GDM1 (cell line): Measurements from ENCODE around the gene ARL8B.
A peak's percentile ranks its signal among the peaks of the same experiment; 100 is the strongest.
"Not testable (repeated sequence)": the region's sequence is repeated elsewhere in the genome, so short reads cannot be mapped to it uniquely, and the experiment has no call there.

Experiments
- DNase-seq: peaks from one replicate; lab custom pipeline; 2025; lab: John Stamatoyannopoulos, UW

Gene ARL8B

DNA sequence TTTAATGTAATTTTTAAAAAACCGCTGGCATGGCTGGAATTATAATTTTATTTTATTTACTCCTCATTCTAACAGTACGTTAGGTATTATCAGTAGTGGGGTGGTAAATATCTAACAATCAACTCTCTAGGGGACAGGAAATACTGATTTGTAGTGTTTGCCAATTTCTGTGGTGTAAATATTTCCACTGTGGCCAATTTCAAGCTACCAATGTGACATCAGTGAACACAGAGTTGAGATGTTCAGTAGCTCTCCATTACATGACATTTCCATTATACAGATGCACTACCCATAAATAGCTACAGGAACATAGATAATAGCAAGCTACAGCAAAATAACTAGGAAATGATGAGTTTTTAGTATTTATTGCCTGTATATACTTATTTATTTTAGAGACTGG, 10.0 kb upstream of the ARL8B start:
- no peak for DNase-seq

DNA sequence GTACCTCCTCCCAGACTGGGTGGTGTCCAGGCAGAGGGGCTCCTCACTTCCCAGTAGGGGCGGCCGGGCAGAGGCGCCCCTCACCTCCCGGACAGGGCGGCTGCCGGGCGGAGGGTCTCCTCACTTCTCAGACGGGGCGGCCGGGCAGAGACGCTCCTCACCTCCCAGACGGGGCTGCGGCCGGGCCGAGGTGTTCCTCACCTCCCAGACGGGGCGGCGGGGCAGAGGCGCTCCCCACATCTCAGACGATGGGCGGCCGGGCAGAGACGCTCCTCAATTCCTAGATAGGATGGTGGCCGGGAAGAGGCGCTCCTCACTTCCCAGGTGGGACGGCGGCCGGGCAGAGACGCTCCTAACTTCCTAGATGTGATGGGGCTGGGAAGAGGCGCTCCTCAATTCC, 8.4 kb upstream of the ARL8B start:
- DNase-seq, result not testable (repeated sequence)

DNA sequence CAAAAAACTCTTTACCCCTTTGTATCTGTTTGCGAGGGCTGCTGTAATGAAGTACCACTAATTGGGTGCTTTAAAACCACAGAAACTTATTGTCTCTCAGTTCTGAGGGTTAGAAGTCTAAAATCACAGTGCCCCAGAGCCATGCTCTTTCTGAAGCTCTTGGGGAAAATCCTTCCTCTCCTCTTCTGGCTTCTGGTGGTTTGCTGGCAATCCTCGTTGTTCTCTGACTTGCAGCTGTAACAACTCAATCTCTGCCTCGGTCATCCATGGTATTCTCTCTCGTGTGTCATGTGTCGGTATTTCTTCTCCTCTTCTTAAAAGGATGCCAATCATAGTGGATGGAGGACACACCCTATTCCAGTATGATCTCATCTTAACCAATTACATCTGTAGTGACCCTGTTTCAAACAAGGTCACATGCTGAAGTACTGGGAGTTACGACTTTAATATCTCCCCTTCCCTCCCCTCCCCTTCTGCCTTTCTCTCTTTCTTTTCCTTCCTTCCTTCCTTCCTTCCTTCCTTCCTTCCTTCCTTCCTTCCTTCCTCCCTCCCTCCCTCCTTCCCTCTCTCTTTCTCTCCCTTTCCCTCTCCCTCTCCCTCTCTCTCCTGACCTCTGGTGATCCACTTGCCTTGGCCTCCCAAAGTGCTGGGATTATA, 6.5 kb upstream of the ARL8B start:
- DNase-seq, result no peak

DNA sequence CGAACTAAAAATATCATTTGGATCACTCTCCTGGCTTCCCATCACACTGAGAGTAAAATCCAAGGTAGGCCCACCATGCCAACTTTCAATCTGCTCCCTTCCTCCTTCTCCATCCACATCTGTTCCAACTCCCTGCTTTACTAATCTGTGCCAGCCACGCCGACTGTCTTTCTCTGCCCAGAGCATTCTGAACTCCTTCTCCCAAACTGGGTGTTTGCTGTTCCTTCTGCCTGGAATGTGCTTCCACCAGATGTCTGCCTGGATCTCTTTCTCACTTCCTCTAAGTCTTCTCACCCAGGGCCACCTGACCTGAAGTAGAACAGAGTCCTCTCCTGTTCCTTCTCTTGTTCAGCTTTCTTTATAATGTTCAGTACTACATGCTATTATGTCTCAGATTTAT, 5.6 kb upstream of the ARL8B start:
- no peak for DNase-seq

DNA sequence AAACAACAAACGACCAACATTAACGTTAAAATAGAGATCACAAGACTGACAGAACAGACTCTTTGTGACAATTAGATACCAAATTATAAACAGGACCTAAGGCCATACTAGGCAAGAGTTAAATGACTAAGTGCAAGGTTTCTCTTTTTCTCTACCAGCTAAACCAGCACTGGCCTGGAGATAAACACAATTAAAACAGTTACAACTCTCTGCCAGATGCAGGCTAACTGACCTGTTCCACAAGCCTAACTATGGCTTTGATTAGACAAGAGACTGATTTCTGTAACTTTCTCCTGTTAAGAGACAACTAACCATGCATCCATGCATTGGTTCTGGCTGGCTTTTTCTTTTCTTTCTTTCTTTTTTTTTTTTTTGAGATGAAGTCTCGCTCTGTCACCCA, 1.6 kb upstream of the ARL8B start:
- no peak for DNase-seq

DNA sequence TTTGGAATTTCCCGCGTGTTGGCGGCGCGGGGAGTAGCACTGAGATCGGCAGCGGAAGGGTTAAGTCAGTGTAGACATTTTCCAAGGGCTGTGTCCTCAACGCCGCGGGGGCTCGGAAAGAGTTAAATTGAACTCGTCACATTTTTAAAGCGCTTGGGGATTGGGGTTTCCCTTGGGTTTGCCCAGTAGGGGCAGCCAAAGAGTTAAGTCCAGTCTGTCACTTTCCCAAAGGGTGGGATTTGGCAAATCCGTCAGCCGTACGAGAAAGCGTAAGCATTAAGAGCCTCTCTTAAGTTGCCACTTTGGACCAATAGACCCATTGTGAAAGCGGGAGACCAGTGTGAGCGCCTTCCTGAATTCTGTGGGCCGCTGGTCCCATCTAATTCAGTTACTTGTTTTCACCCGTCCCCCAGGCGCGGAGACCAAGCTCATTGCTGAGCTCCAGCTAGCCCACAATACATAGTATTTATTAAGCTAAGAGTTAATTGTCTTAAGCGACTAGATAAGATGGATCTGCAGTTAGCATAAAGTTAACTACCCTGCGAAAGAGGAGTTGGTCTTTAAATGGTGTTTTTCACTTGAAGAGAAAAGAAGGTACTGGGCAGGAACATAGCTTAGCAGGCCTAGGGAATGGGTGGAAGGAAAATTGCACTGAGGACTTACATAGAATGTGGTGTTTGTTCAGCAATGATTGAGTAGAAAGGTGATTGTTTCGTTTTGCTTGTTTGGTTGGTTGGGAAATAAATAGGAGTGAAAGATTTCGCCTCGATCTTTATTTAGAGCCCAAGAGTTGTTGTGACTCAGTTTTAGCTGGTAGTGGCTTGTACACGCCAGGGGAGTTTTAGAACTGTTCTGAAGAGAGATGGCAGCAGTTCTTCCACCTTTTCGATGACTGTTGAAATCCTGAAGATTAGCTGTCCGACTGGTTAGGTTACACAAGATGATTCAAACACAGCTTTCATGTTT, 932 bp downstream of the ARL8B start:
- DNase-seq, result no peak

DNA sequence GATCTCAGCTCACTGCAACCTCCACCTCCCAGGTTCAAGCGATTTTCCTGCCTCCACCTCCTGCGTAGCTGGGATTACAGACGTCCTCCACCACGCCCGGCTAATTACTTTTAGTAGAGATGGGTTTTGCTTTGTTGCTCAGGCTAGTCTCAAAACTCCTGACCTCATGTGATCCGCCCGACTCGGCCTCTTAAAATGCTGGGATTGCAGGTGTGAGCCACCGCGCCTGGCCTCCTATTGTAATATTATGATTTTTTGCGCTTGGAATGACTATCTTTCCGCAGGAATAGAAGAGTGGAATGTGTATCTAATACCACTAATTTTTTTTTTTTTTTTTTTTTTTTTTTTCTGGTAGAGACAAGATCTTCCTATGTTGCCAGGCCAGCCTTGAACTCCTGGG, 1.8 kb downstream of the ARL8B start:
- no peak for DNase-seq

DNA sequence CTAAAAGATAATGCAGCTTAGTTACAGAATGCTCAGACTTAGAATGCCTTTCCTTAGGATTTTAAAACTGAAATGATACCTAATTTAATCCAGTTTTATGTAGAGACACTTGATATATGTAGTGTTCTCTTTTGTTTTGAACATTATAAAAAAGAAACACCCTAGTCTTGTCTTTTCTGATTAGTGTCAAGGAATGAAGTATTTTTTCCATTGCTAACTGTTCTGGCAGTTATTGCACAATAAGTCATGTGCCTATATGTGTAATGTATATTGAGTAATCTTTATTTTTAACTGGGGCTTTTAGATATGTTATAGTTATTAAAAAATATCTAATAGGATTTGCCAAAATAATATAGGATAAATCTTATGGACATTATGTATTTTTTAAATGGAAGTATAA, 4.5 kb downstream of the ARL8B start:
- no peak for DNase-seq

DNA sequence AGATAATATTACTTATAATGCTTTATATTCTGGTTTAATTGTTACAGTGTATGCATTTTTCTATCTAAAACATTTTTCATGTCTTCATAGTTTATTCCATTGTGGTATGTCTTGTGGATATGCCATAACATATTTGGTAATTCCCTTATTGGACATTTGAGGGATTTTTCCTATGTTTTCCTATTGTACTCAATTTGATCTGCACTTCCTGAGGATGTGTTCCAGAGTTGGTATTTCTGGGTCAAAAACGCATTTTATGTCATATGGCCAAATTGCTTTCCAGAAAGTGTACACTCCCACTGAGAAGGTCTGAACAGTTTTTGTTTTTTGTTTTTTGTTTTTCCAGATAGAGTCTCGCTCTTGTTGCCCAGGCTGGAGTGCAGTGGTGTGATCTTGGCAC, 6.8 kb downstream of the ARL8B start:
- no peak for DNase-seq

DNA sequence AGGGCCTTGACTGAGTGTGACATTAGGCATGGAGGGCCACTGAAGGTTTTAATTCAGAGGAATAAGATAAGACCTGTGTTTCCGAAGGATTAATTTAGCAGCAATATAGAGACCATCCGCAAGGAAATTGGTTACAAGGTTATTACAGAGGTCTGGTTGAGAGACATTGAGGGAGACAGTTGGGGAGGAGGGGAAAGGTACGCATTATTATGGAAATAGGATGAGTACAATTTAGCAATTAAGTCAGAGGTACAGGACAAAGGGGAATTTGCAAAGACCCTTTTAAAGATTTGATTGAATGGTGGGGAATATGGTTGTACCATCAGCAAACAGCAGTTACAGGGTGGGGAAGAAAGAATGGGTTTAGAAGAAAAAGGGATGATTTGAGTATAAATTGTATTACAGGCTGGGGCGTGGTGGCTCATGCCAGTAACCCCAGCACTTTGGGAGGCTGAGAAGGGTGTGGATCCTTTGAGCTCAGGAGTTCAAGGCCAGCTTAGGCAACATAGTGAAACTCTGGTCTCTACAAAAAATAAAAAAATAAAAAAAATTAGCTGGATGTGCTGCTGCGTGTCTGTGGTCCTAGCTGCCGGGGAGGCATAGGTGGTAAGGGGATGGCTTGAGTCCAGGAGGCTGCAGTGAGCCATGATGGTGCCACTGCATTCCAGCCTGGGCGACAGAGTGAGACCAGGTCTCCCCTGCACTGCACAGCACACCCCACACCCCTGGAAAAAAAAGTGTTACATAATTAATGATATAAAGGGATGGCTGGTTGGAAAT, 11.3 kb downstream of the ARL8B start:
- no peak for DNase-seq

DNA sequence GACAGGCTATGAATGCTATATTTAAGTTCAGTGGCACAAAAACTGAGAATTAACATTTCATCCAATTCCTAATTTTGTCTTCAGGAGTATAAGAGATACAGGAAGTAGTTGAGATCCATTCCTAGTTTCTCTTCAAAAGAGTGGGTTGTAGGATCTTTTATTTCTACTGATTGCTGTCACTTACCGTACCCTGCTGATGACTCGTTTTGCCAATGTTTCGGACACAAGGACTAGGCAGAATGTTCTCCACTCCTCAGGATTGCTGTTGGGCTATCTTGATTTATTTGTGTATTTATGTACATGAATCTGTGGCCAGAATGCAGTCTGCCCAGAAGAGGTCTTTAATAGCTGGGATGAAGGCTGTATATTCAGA, 11.9 kb downstream of the ARL8B start:
- DNase-seq, result no peak

DNA sequence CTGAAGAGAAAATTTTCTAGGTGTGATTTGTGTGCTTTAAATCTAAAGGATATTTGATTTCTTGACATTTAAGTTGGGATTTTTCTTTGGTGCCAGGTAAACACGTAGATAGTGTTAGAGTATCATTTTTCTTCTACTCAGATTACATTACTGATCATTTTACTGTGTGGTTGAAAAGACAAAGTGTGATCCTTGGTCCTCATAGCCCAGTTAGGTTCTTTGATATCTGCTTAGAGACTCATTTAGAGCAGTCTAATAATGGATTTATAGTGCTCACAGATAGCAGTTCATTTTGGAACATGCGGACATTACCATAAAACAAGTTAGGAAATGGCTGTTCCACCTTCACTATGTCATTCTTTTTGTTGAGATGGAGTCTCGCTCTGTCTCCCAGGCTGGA, 12.4 kb downstream of the ARL8B start:
- DNase-seq, result no peak

DNA sequence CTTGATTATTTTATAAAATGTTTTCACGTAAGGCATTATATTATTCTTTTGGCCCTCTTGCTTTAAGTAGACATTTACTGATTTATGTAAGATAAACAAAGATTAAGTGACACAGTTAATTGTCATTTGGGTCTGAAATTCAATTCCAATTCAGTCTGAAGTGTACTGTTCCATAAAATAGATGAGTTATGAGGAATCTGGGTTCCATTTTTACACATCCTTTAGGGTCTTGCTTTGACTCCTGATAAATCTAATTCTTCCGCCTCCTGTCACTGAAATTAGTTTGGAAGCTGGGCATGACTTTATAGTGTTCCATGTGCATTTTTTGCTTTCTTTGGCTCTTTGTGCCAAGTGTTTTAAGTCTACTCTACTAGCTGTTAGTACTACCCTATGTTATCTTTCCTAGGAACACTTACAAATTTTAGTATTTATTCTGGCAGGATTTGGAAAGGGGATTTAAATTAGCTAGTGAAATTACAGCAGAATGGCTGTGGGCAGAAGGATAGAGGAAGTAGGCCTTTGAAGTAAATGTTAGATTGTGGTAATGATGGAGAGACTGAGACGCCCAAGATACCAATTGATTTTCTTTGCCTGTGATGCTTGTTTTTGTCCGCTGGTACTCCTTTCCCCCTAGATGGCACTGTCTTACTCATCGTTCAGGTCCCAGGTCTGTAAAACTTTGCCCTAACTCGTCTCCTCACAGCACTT, 14.3 kb downstream of the ARL8B start:
- DNase-seq, result peak; percentile 29

DNA sequence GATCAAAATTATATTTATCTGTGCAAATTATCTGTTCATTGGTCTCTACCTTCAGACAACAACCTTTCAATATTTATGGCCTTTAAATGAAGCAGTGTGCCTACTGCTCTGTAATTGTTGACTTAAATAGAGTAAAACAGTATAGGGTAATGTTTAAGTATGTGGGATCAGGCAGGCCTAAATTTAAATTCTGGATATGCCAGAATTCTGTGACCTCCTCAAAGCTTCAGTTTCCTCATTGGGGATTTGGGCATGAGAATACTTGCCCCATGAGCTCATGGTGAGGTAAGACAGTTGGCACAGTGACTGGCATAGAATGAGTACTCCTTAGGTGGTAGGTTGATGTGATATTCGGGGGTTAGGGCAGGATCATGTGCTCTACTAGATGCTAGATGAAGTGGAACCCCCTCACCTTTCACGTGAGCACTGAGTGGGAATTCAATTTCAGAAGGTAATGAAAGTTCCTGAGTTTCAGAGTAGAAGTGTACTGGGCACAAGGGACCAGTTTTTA, 14.9 kb downstream of the ARL8B start:
- no peak for DNase-seq

DNA sequence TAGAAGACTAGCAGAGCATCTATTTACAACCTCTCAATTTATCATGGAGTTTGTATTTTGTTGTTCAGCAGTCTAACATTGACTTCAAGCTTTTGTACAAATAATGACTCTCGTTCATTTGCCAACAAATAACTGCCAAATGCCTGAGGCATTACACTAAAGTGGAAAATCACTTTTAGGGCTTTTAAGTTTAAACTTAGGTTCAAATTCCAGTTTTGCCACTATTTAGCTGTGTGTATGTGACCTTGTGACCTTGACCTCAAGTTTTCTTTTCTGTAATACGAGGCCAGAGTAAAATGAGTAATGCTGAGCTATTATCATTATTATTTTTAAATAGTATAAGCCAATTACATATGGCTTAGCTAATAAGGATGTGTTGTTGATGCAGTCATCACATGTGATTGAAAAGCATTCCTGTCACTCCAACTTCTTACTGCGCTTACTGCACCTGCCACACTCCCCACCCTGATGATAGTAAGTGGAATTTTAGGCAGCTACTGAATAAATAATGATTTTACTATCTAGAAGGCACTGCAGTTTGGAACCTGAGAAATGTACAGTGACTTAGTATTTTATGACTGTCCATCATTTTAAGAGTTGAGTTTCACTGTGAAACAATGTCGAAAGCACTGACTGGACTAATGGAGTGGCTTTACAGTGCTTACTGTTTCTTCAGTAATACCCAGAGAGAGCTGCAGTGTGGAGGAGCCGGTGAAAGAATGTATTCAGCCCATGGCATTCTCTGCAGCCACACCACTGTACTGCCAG, 16.3 kb downstream of the ARL8B start:
- no peak for DNase-seq

DNA sequence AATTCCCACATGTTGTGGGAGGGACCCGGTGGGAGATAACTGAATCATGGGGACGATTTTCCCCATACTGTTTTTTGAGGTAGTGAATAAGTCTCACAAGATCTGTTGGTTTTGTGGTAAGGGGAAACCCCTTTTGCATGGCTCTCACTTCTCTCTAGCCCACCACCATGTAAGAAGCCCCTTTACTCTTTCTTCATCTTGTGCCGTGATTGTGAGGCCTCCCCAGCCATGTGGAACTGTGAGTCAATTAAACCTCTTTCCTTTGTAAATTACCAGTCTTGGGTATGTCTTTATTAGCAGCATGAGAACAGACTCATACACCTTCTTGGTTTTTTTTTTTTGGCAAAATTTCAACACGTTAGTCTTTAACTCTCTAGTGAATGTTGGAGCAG, 18.1 kb downstream of the ARL8B start:
- no peak for DNase-seq

DNA sequence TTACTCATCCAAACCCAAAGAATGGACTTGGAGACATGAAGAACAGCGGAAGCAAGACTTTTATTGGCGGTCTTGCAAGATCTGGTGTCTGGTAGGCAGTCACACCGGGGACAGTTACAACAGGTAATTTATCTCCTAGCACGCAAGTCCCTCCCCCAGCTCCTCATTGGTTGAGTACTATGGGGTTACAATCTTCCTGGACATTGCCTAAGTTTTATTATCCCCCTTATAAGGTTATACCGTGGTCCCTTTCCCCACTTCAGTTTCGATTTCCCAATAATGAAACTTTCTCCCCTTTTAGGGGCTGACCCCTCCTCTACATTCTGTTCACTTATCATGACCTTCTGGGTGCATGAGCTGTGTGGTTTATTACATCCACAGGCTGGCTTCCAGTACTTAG, 18.7 kb downstream of the ARL8B start:
- no peak for DNase-seq

DNA sequence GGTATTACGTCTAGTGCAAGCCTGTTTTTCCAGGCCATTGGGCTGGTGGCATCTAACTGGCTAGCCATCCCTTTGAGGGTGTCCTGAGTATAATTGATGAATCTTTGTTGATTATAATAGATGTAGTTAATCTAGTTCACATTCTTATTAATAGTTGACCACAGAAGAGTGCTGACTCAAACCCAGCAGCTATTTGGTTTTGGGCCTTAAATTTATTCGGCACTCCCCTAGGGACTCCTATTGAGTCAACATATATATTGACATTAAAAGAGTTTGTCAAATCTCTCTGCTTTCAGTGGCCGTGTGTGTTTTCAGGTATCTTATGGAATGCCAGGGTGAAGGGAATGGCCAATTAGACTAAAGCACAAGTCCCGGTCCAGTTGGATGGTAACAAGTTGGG, 19.7 kb downstream of the ARL8B start:
- DNase-seq, result no peak

DNA sequence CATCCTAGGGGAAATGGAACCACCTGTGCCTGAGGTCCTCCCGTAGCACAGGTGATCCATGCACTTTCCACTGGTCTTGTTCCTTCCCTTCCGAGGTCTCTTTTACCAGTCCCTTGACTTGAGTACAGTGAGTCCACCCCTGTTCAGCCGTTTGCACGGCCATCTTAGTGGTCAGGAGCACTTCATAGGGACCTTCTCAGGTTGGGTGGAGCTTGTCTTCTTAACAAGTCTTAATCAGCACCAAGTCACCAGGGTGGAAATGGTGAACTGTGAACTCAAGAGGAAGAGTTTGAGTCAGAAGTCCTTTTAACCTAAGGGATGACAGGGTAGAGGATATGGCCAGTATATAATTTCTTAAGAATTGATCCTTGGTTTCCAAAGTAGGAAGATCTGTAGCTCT, 21.4 kb downstream of the ARL8B start:
- no peak for DNase-seq

DNA sequence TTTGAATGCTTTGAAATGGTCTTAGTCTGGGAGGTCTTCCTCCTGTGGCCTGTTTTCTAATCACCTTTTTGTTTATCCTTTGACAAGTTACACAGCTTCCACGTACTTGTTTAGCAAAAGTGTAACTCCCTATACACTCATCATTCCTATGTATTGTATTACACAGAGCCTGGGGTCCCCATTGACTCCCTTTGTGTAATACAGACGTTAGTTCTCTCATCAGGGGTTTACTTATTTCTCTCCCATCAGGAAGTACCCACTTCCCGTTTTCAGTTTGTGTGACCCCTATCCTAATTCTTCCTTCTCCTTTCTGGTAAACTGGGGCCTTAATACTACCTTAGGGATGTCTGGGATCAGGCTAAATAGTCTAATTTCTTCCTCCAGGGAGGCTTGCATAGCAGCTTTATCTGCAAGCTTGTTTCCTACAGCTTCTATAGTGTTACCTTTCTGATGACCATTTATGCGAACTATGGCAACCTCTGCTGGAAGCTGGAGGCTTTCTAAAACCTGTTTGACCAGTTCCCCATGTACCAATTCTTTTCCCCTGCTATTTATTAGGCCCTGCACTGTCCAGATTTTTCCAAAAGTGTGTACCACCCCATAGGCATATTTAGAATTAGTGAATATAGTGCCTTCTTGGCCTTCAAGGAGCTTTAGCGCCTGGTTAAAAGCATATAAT, 22.4 kb downstream of the ARL8B start:
- no peak for DNase-seq

DNA sequence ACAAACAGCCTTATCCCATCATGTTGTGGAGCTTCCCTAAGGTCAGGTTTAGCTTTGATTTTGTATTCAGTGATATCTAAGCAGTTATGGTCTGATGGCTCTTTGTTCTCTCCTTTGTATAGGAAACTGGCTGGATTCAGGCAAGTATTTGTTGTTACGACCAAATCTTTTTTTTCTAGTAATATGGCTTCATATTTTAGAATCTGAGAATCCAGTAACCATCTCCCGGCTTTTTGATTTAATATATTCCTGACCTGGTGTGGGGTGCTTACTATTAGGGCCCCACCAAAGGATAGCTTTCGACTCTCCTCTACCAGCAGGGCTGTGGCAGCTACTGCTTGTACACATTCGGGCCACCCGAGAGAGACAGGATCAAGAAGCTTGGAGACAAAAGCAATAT, 23.0 kb downstream of the ARL8B start:
- DNase-seq, result no peak
